Measurements from ENCODE around the gene UBE2D3. TPM values are rescaled to one million over a fixed set of nuclear protein-coding genes. Genes with fewer than 3 reads are reported as not detected.
"Not testable (repeated sequence)": the region's sequence is repeated elsewhere in the genome, so short reads cannot be mapped to it uniquely, and the experiment has no call there.

The UBE2D3 gene
- total RNA-seq, 1 donor from 2014 or later, result 379 TPM

- Histone ChIP-seq H3K4me1 (peaks cover 4 to 36% of the 10 kb centered on the region in 2 donors), H3K9me3 (no peaks in the 10 kb centered on the region)
Observed at GRCh38 chr4:102824398-102824797, 3.0 kb downstream of the UBE2D3 start.

GRCh38 chr4:102823897-102824296 lies 3.5 kb downstream of the UBE2D3 start:
- no peaks in the 10 kb centered on the region for H3K9me3 ChIP-seq
- intact Hi-C loops (cut with DNase I), result loop anchor here (2.0 kb wide), 1 partner anchor 393 kb away; no protein-coding TSS in a partner anchor
- TF ChIP-seq CTCF (IDR thresholded peaks at IDR 0.05), result no peak
- H3K4me3 ChIP-seq, result peak overlapping the region; percentile 83 to 88
- DNase-seq (ENCODE audit: low spot score in 2 of 2), result no peak
- H3K27ac ChIP-seq, result peak overlapping the region; percentile 100
- H3K27me3 ChIP-seq, result no peaks in the 10 kb centered on the region
- peaks cover 7 to 38% of the 10 kb centered on the region in 2 donors for H3K4me1 ChIP-seq
- peaks cover 0 to 4% of the 10 kb centered on the region in 2 donors for H3K36me3 ChIP-seq

More at GRCh38 chr4:102824398-102824797, 3.0 kb downstream of the UBE2D3 start:
- peaks cover 0 to 4% of the 10 kb centered on the region in 2 donors for H3K36me3 ChIP-seq
- intact Hi-C loops (cut with DNase I), result no loop called here
- peak overlapping the region; percentile 100 for H3K27ac ChIP-seq
- H3K4me3 ChIP-seq, result peak overlapping the region; percentile 83 to 88
- no peak for DNase-seq (ENCODE audit: low spot score in 2 of 2)
- no peaks in the 10 kb centered on the region for H3K27me3 ChIP-seq
- no peak for TF ChIP-seq CTCF (IDR thresholded peaks at IDR 0.05)

- intact Hi-C loops (cut with DNase I), result loop anchor here (2.0 kb wide), 1 partner anchor 393 kb away; no protein-coding TSS in a partner anchor
- peaks cover 0 to 4% of the 10 kb centered on the region in 2 donors for H3K36me3 ChIP-seq
- peak overlapping the region; percentile 83 to 88 for H3K4me3 ChIP-seq
- no peaks in the 10 kb centered on the region for H3K9me3 ChIP-seq
- no peak for DNase-seq (ENCODE audit: low spot score in 2 of 2)
- peaks cover 8 to 38% of the 10 kb centered on the region in 2 donors for H3K4me1 ChIP-seq
- no peaks in the 10 kb centered on the region for H3K27me3 ChIP-seq
- H3K27ac ChIP-seq, result peak overlapping the region in 1 of 2 donors; percentile 100
- no peak for TF ChIP-seq CTCF (IDR thresholded peaks at IDR 0.05)
Observed at GRCh38 chr4:102823464-102823863, 3.9 kb downstream of the UBE2D3 start.

- intact Hi-C loops (cut with DNase I), result no loop called here
- DNase-seq (ENCODE audit: low spot score in 2 of 2), result no peak
- TF ChIP-seq CTCF (IDR thresholded peaks at IDR 0.05), result no peak
- peak overlapping the region; percentile 17 to 24 for H3K4me3 ChIP-seq
- no peaks in the 10 kb centered on the region for H3K9me3 ChIP-seq
- peaks cover 0 to 7% of the 10 kb centered on the region in 2 donors for H3K36me3 ChIP-seq
- no peaks in the 10 kb centered on the region for H3K27me3 ChIP-seq
- H3K27ac ChIP-seq, result peak overlapping the region in 1 of 2 donors; percentile 30
- H3K4me1 ChIP-seq, result peaks cover 13 to 69% of the 10 kb centered on the region in 2 donors
Observed at GRCh38 chr4:102819588-102820365, 7.6 kb downstream of the UBE2D3 start.

- DNase-seq (ENCODE audit: low spot score in 2 of 2); H3K36me3 ChIP-seq; H3K27me3 ChIP-seq; intact Hi-C loops (cut with DNase I); H3K9me3 ChIP-seq: not testable (repeated sequence)
- peaks cover 13 to 75% of the 10 kb centered on the region in 2 donors for H3K4me1 ChIP-seq
- H3K4me3 ChIP-seq, result peak overlapping the region; percentile 17 to 38
- peak overlapping the region in 1 of 2 donors; percentile 43 for H3K27ac ChIP-seq
Observed at GRCh38 chr4:102819100-102819499, 8.3 kb downstream of the UBE2D3 start.

- Histone ChIP-seq H3K27ac (peak overlapping the region in 1 of 2 donors; percentile 58), H3K36me3 (peaks cover 0 to 4% of the 10 kb centered on the region in 2 donors), H3K4me1 (peaks cover 13 to 69% of the 10 kb centered on the region in 2 donors), H3K9me3 (no peaks in the 10 kb centered on the region), H3K4me3 (peak overlapping the region; percentile 20 to 38), H3K27me3 (no peaks in the 10 kb centered on the region)
- no peak for TF ChIP-seq CTCF (IDR thresholded peaks at IDR 0.05)
- DNase-seq (ENCODE audit: low spot score in 2 of 2), result no peak
- intact Hi-C loops (cut with DNase I), result no loop called here
Observed at GRCh38 chr4:102817613-102818268, 9.6 kb downstream of the UBE2D3 start.

Data from ascending aorta (tissue), 2 donors.